Measurements from ENCODE around the gene CAND1. TPM values are rescaled to one million over a fixed set of nuclear protein-coding genes. Genes with fewer than 3 reads are reported as not detected.
A peak's percentile ranks its signal among the peaks of the same experiment; 100 is the strongest.

CAND1 gene
- total and polyA plus RNA-seq, 7 donors = 9.1 to 48.6 (median 27.9) TPM

GRCh38 chr12:67274186-67274585, 5.0 kb downstream of the CAND1 start:
- TF ChIP-seq CTCF (IDR thresholded peaks at IDR 0.05) = no peak
- no peak for DNase-seq
- H3K4me1 ChIP-seq = peaks cover 69% of the 10 kb centered on the region

GRCh38 chr12:67275380-67275913, 6.3 kb downstream of the CAND1 start:
- H3K27ac ChIP-seq = no peak overlapping the region
- H3K36me3 ChIP-seq (ENCODE audit: insufficient read depth in 1 of 2, low read depth in 1 of 2) = no peaks in the 10 kb centered on the region

More at GRCh38 chr12:67274186-67274585, 5.0 kb downstream of the CAND1 start:
- Histone ChIP-seq H3K27me3 (ENCODE audit: insufficient read depth in 3 of 3, low read length in 2 of 3) (no peaks in the 10 kb centered on the region), H3K9me3 (no peaks in the 10 kb centered on the region), H3K36me3 (ENCODE audit: insufficient read depth in 1 of 2, low read depth in 1 of 2) (no peaks in the 10 kb centered on the region), H3K27ac (peak overlapping the region; percentile 34), H3K4me3 (no peak overlapping the region)
- intact Hi-C loops (cut with DNase I) = loop anchor here in 1 of 2 donors (5.0 kb wide), 1 partner anchor 138 kb away; no protein-coding TSS in a partner anchor
- 13 to 15% (median 14%) methylated on average over 3 of the region's 3 CpGs for WGBS, 3 donors
- ATAC-seq = no peak

GRCh38 chr12:67276421-67276820, 7.3 kb downstream of the CAND1 start:
- H3K27ac ChIP-seq = no peak overlapping the region
- WGBS, 3 donors = 61 to 77% (median 67%) methylated on average over 3 of the region's 3 CpGs
- no peaks in the 10 kb centered on the region for H3K36me3 ChIP-seq (ENCODE audit: insufficient read depth in 1 of 2, low read depth in 1 of 2)
- no peak for TF ChIP-seq CTCF (IDR thresholded peaks at IDR 0.05)
- ATAC-seq (no peak), DNase-seq (no peak)
- peaks cover 81% of the 10 kb centered on the region for H3K4me1 ChIP-seq
- no peaks in the 10 kb centered on the region for H3K9me3 ChIP-seq
- H3K4me3 ChIP-seq = no peak overlapping the region
- no peaks in the 10 kb centered on the region for H3K27me3 ChIP-seq (ENCODE audit: insufficient read depth in 3 of 3, low read length in 2 of 3)
- intact Hi-C loops (cut with DNase I) = no loop called here

More at GRCh38 chr12:67275380-67275913, 6.3 kb downstream of the CAND1 start:
- DNase-seq = no peak
- WGBS, 3 donors = 30 to 60% (median 38%) methylated on average over 6 of the region's 6 CpGs
- TF ChIP-seq CTCF (IDR thresholded peaks at IDR 0.05) = no peak
- Histone ChIP-seq H3K4me3 (no peak overlapping the region), H3K27me3 (ENCODE audit: insufficient read depth in 3 of 3, low read length in 2 of 3) (no peaks in the 10 kb centered on the region), H3K9me3 (no peaks in the 10 kb centered on the region), H3K4me1 (peaks cover 78% of the 10 kb centered on the region)
- intact Hi-C loops (cut with DNase I) = no loop called here
- ATAC-seq = peak in 3 of 4 donors; percentile 33 to 45 (median 44)

GRCh38 chr12:67279637-67280036, 10.5 kb downstream of the CAND1 start:
- DNase-seq = no peak
- H3K27ac ChIP-seq = no peak overlapping the region
- H3K4me1 ChIP-seq = peaks cover 55% of the 10 kb centered on the region
- TF ChIP-seq CTCF (IDR thresholded peaks at IDR 0.05) = no peak
- intact Hi-C loops (cut with DNase I) = no loop called here
- no peaks in the 10 kb centered on the region for H3K9me3 ChIP-seq
- WGBS, 3 donors = 38 to 61% (median 38%) methylated on average over 1 of the region's 1 CpG
- H3K36me3 ChIP-seq (ENCODE audit: insufficient read depth in 1 of 2, low read depth in 1 of 2) = peaks cover 0 to 27% of the 10 kb centered on the region in 2 donors
- no peak for ATAC-seq
- H3K4me3 ChIP-seq = no peak overlapping the region
- no peaks in the 10 kb centered on the region for H3K27me3 ChIP-seq (ENCODE audit: insufficient read depth in 3 of 3, low read length in 2 of 3)

- 47 to 58% (median 57%) methylated on average over 4 of the region's 4 CpGs for WGBS, 3 donors
- Histone ChIP-seq H3K27ac (no peak overlapping the region), H3K4me3 (no peak overlapping the region), H3K36me3 (ENCODE audit: insufficient read depth in 1 of 2, low read depth in 1 of 2) (peaks cover 0 to 29% of the 10 kb centered on the region in 2 donors), H3K9me3 (no peaks in the 10 kb centered on the region), H3K4me1 (peaks cover 51% of the 10 kb centered on the region), H3K27me3 (ENCODE audit: insufficient read depth in 3 of 3, low read length in 2 of 3) (no peaks in the 10 kb centered on the region)
- no peak for DNase-seq
- intact Hi-C loops (cut with DNase I) = no loop called here
- no peak for TF ChIP-seq CTCF (IDR thresholded peaks at IDR 0.05)
- ATAC-seq = no peak
Measured at GRCh38 chr12:67280088-67280487, 10.9 kb downstream of the CAND1 start.

Measured in psoas muscle (tissue), 8 donors.